Upper lobe of left lung (tissue), 4 donors: ENCODE results near the gene TMEM54.

Experiments used
- CTCF ChIP-seq, 6 experiments: fragments of 450-650 bp in 4 of 6; fragments of 200-600 bp in 2 of 6; sonication (generic) in 2 of 6; IDR thresholded peaks; one replicate each; pipeline ENCODE4 v1.5.1; 2016 to 2019; ENCODE audit warnings: antibody characterized with exemption in 6 of 6
- EP300 ChIP-seq, 4 donors: sonication (generic); formaldehyde crosslinking; IDR thresholded peaks; one replicate each; pipeline ENCODE4 v1.5.1; 2017; ENCODE audit warnings: antibody characterized with exemption in 4 of 4, control low read depth in 2 of 4
- POLR2A ChIP-seq, 4 donors: fragments of 450-650 bp; IDR thresholded peaks; one replicate each; pipeline ENCODE4 v1.5.1; 2016 to 2017; ENCODE audit warnings: antibody characterized with exemption in 4 of 4, mild to moderate bottlenecking in 2 of 4
- POLR2AphosphoS5 ChIP-seq, 2 donors: sonication (generic); formaldehyde crosslinking; IDR thresholded peaks; one replicate each; pipeline ENCODE4 v1.5.1; 2017; ENCODE audit warnings: antibody characterized with exemption in 2 of 2

DNA sequence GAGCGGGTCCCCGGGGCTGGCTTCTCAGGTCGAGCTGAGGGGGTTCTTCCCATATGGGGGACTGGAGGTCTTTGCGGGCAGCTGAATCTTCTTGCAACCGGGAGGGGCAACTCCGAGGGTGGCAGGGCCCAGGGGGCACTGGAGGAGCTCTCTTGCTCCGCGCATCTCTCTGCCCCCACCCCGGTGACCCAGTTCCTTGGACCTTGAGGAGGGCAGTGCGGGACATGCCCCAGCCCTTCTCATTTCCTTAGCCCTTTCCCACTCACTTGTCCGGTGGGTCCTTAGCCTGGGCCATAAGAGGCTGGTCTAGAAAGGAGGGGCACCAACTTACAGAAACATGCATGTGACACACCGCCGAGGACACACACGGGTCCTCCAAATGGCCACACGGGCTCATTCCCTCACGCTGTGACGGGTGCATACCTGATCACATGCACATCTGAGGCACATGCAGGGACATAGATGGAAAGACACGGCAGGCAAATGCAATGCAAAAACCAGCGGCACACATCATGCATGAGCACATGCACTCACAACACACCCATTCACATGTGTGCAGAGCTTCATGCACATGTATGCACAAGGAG is 14.3 kb downstream of the TMEM54 start:
- no peak for TF ChIP-seq POLR2A (IDR thresholded peaks at IDR 0.05)
- no peak for TF ChIP-seq CTCF (IDR thresholded peaks at IDR 0.05)
- TF ChIP-seq POLR2AphosphoS5 (IDR thresholded peaks at IDR 0.05), result no peak
- TF ChIP-seq EP300 (IDR thresholded peaks at IDR 0.05), result no peak
